CD4-positive, alpha-beta T cell (primary cell): Measurements from ENCODE around the gene FIGLA. TPM values are rescaled to one million over a fixed set of nuclear protein-coding genes. Genes with fewer than 3 reads are reported as not detected.

Source experiments
- ATAC-seq: fragments of 200-7000 bp; cut with Tn5 transposase; one replicate; pipeline ENCODE4 v1.10.0; 2022; ENCODE audit warnings: mild to moderate bottlenecking; ENCODE audit not compliant: poor library complexity
- CTCF ChIA-PET: fragments of 350-600 bp; sonication (Branson Sonifier 250); formaldehyde crosslinking; loops from one replicate; lab custom pipeline; 2021; ENCODE audit warnings: antibody characterized with exemption, inconsistent platforms; lab: Charles Lee
- POLR2A ChIA-PET: fragments of 350-600 bp; sonication (Branson Sonifier 250); formaldehyde crosslinking; loops from one replicate; lab custom pipeline; 2021; ENCODE audit warnings: antibody characterized with exemption, inconsistent platforms; lab: Charles Lee
- DNase-seq, 14 experiments: peaks; one replicate each; pipeline ENCODE4 v3.0.0-alpha.2; 2013 to 2020; ENCODE audit warnings: mixed read lengths in 2 of 14
- H3K27ac ChIP-seq, 2 donors: one replicate each; pipeline versions ENCODE4 v1.5.1 to v1.7.0; 2013; ENCODE audit warnings: low read length in 2 of 2, low read depth in 1 of 2, mild to moderate bottlenecking in 1 of 2
- H3K27me3 ChIP-seq, 2 experiments: 1 replicate in 1 of 2; 2 replicates in 1 of 2; pipeline versions ENCODE4 v1.6.1 to v1.7.0; 2013; ENCODE audit warnings: low read length in 2 of 2, control low read depth in 1 of 2, mild to moderate bottlenecking in 1 of 2, moderate library complexity in 1 of 2; ENCODE audit not compliant: insufficient read depth in 2 of 2, control insufficient read depth in 1 of 2
- H3K36me3 ChIP-seq: one replicate; pipeline ENCODE4 v1.6.1; 2013; ENCODE audit warnings: low read length, control low read depth; ENCODE audit not compliant: insufficient read depth
- H3K4me1 ChIP-seq: one replicate; pipeline ENCODE4 v1.6.1; 2013; ENCODE audit warnings: low read length, control low read depth; ENCODE audit not compliant: insufficient read depth
- H3K4me3 ChIP-seq: one replicate; pipeline ENCODE4 v1.5.1; 2013; ENCODE audit warnings: mild to moderate bottlenecking, low read length, moderate library complexity
- H3K9me3 ChIP-seq, 2 experiments: 1 replicate in 1 of 2; 2 replicates in 1 of 2; pipeline versions ENCODE4 v1.6.1 to v1.7.0; 2013; ENCODE audit warnings: low read length in 2 of 2, mild to moderate bottlenecking in 2 of 2, control low read depth in 1 of 2, moderate library complexity in 1 of 2; ENCODE audit not compliant: control insufficient read depth in 1 of 2, insufficient read depth in 1 of 2
- H3K27ac Mint-ChIP-seq: one replicate; pipeline ENCODE4 v1.8.0; 2020; ENCODE audit warnings: mixed read lengths
- H3K27me3 Mint-ChIP-seq: one replicate; pipeline ENCODE4 v1.8.0; 2021; ENCODE audit warnings: mixed read lengths
- H3K36me3 Mint-ChIP-seq: one replicate; pipeline ENCODE4 v1.8.0; 2021; ENCODE audit warnings: low read depth, mixed read lengths
- H3K4me1 Mint-ChIP-seq: one replicate; pipeline ENCODE4 v1.8.0; 2021; ENCODE audit warnings: low read depth, mixed read lengths
- H3K4me3 Mint-ChIP-seq: one replicate; pipeline ENCODE4 v1.8.0; 2020; ENCODE audit warnings: mild to moderate bottlenecking, mixed read lengths
- H3K9me3 Mint-ChIP-seq: one replicate; pipeline ENCODE4 v1.8.0; 2020; ENCODE audit warnings: mixed read lengths
- CTCF ChIP-seq: fragments of 200-600 bp; IDR thresholded peaks from one replicate; pipeline ENCODE4 v1.8.0; 2022; ENCODE audit warnings: antibody characterized with exemption, mild to moderate bottlenecking
- intact Hi-C, 2 experiments: fragments of 100-400 bp; cut with DNase I in 1 of 2; cut with micrococcal nuclease in 1 of 2; formaldehyde crosslinking; loops; one replicate each; pipeline versions ENCODE4 v1.15.1 to v1.9.0; 2023 to 2025; cut with DNase I, micrococcal nuclease
- total RNA-seq, 174 experiments: library from RNA in 2 of 174; stranded (reverse) in 2 of 174; gene quantifications; one replicate each; pipeline ENCODE4 v1.2.3 and lab custom pipeline; 2021 to 2026

Gene FIGLA
- total RNA-seq, 2 experiments from 2014 or later = not detected

GRCh38 chr2:70834881-70835280, 44.4 kb upstream of the FIGLA start:
- Mint-ChIP-seq H3K9me3 (no peaks in the 10 kb centered on the region), H3K27ac (no peak overlapping the region), H3K27me3 (peaks cover 5% of the 10 kb centered on the region), H3K4me1 (no peaks in the 10 kb centered on the region), H3K4me3 (no peak overlapping the region), H3K36me3 (no peaks in the 10 kb centered on the region)
- Histone ChIP-seq H3K36me3 (no peaks in the 10 kb centered on the region), H3K4me3 (no peak overlapping the region), H3K9me3 (no peaks in the 10 kb centered on the region), H3K4me1 (no peaks in the 10 kb centered on the region), H3K27ac (no peak overlapping the region), H3K27me3 (no peaks in the 10 kb centered on the region)
- no peak for TF ChIP-seq CTCF
- CTCF ChIA-PET = no interaction called here
- ATAC-seq (no peak), DNase-seq (no peak)
- POLR2A ChIA-PET = no interaction called here
- intact Hi-C loops = no loop called here

DNA sequence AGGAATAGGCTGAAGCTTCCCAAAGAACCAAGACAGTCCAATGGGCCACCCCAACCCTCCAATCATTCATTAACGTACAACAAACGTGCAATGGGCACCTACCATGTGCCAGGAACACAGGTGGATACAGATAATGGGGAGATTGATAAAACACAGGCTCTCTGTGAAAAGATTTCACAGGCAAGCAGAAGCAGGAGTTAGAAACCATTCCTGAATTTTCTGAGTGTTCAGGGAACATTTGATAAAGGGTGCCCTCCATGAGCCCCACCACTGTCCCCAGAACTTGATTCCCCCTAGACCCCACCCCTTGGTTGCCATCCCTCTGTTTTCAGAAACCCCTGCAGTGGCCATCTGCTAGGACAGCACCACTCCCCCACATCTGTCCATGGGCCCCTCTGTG, 43.7 kb upstream of the FIGLA start:
- CTCF ChIA-PET = no interaction called here

GRCh38 chr2:70833246-70833645, 42.8 kb upstream of the FIGLA start:
- no peaks in the 10 kb centered on the region for H3K27me3 ChIP-seq
- POLR2A ChIA-PET = no interaction called here

More for the DNA sequence above, 43.7 kb upstream of the FIGLA start:
- DNase-seq (no peak), ATAC-seq (no peak)
- no peaks in the 10 kb centered on the region for H3K36me3 ChIP-seq
- H3K4me3 Mint-ChIP-seq = no peak overlapping the region
- POLR2A ChIA-PET = no interaction called here
- no peak for TF ChIP-seq CTCF
- H3K36me3 Mint-ChIP-seq = no peaks in the 10 kb centered on the region
- H3K27ac Mint-ChIP-seq = no peak overlapping the region
- H3K4me1 Mint-ChIP-seq = no peaks in the 10 kb centered on the region
- H3K27ac ChIP-seq = no peak overlapping the region
- H3K4me3 ChIP-seq = no peak overlapping the region
- H3K9me3 Mint-ChIP-seq = no peaks in the 10 kb centered on the region
- H3K4me1 ChIP-seq = no peaks in the 10 kb centered on the region
- H3K27me3 Mint-ChIP-seq = peaks cover 5% of the 10 kb centered on the region
- no peaks in the 10 kb centered on the region for H3K9me3 ChIP-seq
- no peaks in the 10 kb centered on the region for H3K27me3 ChIP-seq
- intact Hi-C loops = no loop called here

More at GRCh38 chr2:70833246-70833645, 42.8 kb upstream of the FIGLA start:
- H3K4me1 ChIP-seq = no peaks in the 10 kb centered on the region
- peaks cover 5% of the 10 kb centered on the region for H3K27me3 Mint-ChIP-seq
- no peaks in the 10 kb centered on the region for H3K9me3 Mint-ChIP-seq
- no peaks in the 10 kb centered on the region for H3K4me1 Mint-ChIP-seq
- no peaks in the 10 kb centered on the region for H3K36me3 Mint-ChIP-seq
- no peak overlapping the region for H3K27ac ChIP-seq
- intact Hi-C loops = no loop called here
- no peak overlapping the region for H3K27ac Mint-ChIP-seq
- DNase-seq = no peak
- no peak for TF ChIP-seq CTCF
- ATAC-seq = no peak
- H3K9me3 ChIP-seq = no peaks in the 10 kb centered on the region
- no peak overlapping the region for H3K4me3 ChIP-seq
- no peaks in the 10 kb centered on the region for H3K36me3 ChIP-seq
- H3K4me3 Mint-ChIP-seq = no peak overlapping the region
- CTCF ChIA-PET = no interaction called here
